Parathyroid adenoma (tissue), 2 donors: ENCODE measurements around the gene ABCC9.

ENCODE experiments used
- H2AFZ ChIP-seq: fragments of 300-600 bp; sonication (generic); one replicate; pipeline ENCODE4 v1.7.0; 2017; ENCODE audit warnings: antibody characterized with exemption, mild to moderate bottlenecking
- H3K27ac ChIP-seq: fragments of 300-600 bp; sonication (generic); one replicate; pipeline ENCODE4 v1.7.0; 2017
- H3K27me3 ChIP-seq: fragments of 300-600 bp; sonication (generic); one replicate; pipeline ENCODE4 v1.7.0; 2017; ENCODE audit warnings: low read length; ENCODE audit not compliant: control insufficient read depth, insufficient read depth
- H3K36me3 ChIP-seq: fragments of 300-600 bp; sonication (generic); one replicate; pipeline ENCODE4 v1.7.0; 2017; ENCODE audit warnings: low read length; ENCODE audit not compliant: control insufficient read depth, insufficient read depth
- H3K4me1 ChIP-seq: fragments of 300-600 bp; sonication (generic); one replicate; pipeline ENCODE4 v1.7.0; 2017; ENCODE audit warnings: control low read depth
- H3K4me2 ChIP-seq: fragments of 300-600 bp; sonication (generic); one replicate; pipeline ENCODE4 v1.7.0; 2017; ENCODE audit warnings: low read length
- H3K4me3 ChIP-seq: fragments of 300-600 bp; sonication (generic); one replicate; pipeline ENCODE4 v1.7.0; 2017; ENCODE audit warnings: low read depth, low read length
- H3K79me2 ChIP-seq: fragments of 300-600 bp; sonication (generic); one replicate; pipeline ENCODE4 v1.7.0; 2017; ENCODE audit warnings: control low read depth
- H3K9ac ChIP-seq: fragments of 300-600 bp; sonication (generic); one replicate; pipeline ENCODE4 v1.7.0; 2017; ENCODE audit warnings: mild to moderate bottlenecking
- H3K9me3 ChIP-seq: fragments of 300-600 bp; sonication (generic); one replicate; pipeline ENCODE4 v1.7.0; 2017; ENCODE audit warnings: low read length; ENCODE audit not compliant: control insufficient read depth
- CTCF ChIP-seq: fragments of 300-600 bp; sonication (generic); IDR thresholded peaks from one replicate; pipeline ENCODE4 v1.7.0; 2017; ENCODE audit warnings: antibody characterized with exemption, mild to moderate bottlenecking
- donor health status: primary hyperparathyroidism.

Gene ABCC9

GRCh38 chr12:21843795-21844194 lies 97.4 kb downstream of the ABCC9 start:
- no peak for TF ChIP-seq CTCF
- Histone ChIP-seq H3K9ac (no peak overlapping the region), H3K9me3 (no peaks in the 10 kb centered on the region), H3K79me2 (no peaks in the 10 kb centered on the region), H3K4me3 (no peak overlapping the region), H3K27me3 (no peaks in the 10 kb centered on the region), H3K36me3 (no peaks in the 10 kb centered on the region), H3K4me1 (no peaks in the 10 kb centered on the region), H3K27ac (no peak overlapping the region), H2AFZ (no peak overlapping the region), H3K4me2 (no peak overlapping the region)

GRCh38 chr12:21839776-21840175 lies 101.5 kb downstream of the ABCC9 start:
- Histone ChIP-seq H3K27ac (no peak overlapping the region), H3K4me2 (no peak overlapping the region), H3K9me3 (no peaks in the 10 kb centered on the region), H3K4me1 (no peaks in the 10 kb centered on the region), H3K36me3 (no peaks in the 10 kb centered on the region), H3K4me3 (no peak overlapping the region), H2AFZ (no peak overlapping the region), H3K27me3 (no peaks in the 10 kb centered on the region), H3K9ac (no peak overlapping the region), H3K79me2 (no peaks in the 10 kb centered on the region)
- TF ChIP-seq CTCF, result no peak

GRCh38 chr12:21837847-21838246 lies 103.4 kb downstream of the ABCC9 start:
- Histone ChIP-seq H3K27me3 (no peaks in the 10 kb centered on the region), H3K9ac (no peak overlapping the region), H2AFZ (no peak overlapping the region), H3K27ac (no peak overlapping the region), H3K4me3 (no peak overlapping the region), H3K36me3 (no peaks in the 10 kb centered on the region), H3K79me2 (no peaks in the 10 kb centered on the region), H3K9me3 (no peaks in the 10 kb centered on the region), H3K4me2 (no peak overlapping the region), H3K4me1 (no peaks in the 10 kb centered on the region)
- TF ChIP-seq CTCF, result no peak

- H3K36me3 ChIP-seq, result no peaks in the 10 kb centered on the region
- H3K9me3 ChIP-seq, result no peaks in the 10 kb centered on the region
- no peak for TF ChIP-seq CTCF
- no peaks in the 10 kb centered on the region for H3K79me2 ChIP-seq
- no peak overlapping the region for H3K9ac ChIP-seq
- H3K27ac ChIP-seq, result no peak overlapping the region
- H3K4me3 ChIP-seq, result no peak overlapping the region
- H3K4me2 ChIP-seq, result no peak overlapping the region
- no peaks in the 10 kb centered on the region for H3K27me3 ChIP-seq
- no peaks in the 10 kb centered on the region for H3K4me1 ChIP-seq
- H2AFZ ChIP-seq, result no peak overlapping the region
These were observed 109.4 kb downstream of the ABCC9 start for GRCh38 chr12:21831791-21832344.

- no peaks in the 10 kb centered on the region for H3K79me2 ChIP-seq
These were observed 112.4 kb downstream of the ABCC9 start for GRCh38 chr12:21828779-21829178.

More at GRCh38 chr12:21828779-21829178, 112.4 kb downstream of the ABCC9 start:
- no peak overlapping the region for H3K9ac ChIP-seq
- no peaks in the 10 kb centered on the region for H3K9me3 ChIP-seq
- H3K4me3 ChIP-seq, result no peak overlapping the region
- no peak overlapping the region for H3K4me2 ChIP-seq
- no peaks in the 10 kb centered on the region for H3K27me3 ChIP-seq
- no peak overlapping the region for H3K27ac ChIP-seq
- no peaks in the 10 kb centered on the region for H3K4me1 ChIP-seq
- H2AFZ ChIP-seq, result no peak overlapping the region
- no peaks in the 10 kb centered on the region for H3K36me3 ChIP-seq
- no peak for TF ChIP-seq CTCF
